ENCODE results near the gene PRKCD.

DNA sequence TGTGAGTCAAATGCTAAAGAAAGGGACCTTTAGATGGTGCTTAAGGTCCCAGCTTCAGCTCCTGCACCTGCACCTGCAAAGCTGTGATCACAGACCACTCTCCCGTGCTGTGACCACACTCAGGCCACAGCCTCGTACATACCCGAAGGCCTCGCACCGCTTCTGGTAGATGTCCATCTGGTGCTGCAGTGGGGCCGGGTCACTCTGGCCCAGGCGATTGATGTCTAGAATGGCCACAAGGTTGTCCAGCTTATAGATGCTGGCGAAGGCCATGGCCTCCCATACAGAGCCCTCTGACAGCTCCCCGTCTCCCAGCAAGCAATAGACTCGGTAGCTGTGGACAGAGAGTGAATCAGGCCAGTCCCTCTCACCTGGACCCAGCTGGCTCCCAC is 73.8 kb downstream of the PRKCD start:
- TF ChIP-seq, protein P1, sequence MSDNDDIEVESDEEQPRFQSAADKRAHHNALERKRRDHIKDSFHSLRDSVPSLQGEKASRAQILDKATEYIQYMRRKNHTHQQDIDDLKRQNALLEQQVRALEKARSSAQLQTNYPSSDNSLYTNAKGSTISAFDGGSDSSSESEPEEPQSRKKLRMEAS (IDR thresholded peaks at IDR 0.05; ENCODE audit: low read depth, low read length) = no peak
- TF ChIP-seq, protein P2, sequence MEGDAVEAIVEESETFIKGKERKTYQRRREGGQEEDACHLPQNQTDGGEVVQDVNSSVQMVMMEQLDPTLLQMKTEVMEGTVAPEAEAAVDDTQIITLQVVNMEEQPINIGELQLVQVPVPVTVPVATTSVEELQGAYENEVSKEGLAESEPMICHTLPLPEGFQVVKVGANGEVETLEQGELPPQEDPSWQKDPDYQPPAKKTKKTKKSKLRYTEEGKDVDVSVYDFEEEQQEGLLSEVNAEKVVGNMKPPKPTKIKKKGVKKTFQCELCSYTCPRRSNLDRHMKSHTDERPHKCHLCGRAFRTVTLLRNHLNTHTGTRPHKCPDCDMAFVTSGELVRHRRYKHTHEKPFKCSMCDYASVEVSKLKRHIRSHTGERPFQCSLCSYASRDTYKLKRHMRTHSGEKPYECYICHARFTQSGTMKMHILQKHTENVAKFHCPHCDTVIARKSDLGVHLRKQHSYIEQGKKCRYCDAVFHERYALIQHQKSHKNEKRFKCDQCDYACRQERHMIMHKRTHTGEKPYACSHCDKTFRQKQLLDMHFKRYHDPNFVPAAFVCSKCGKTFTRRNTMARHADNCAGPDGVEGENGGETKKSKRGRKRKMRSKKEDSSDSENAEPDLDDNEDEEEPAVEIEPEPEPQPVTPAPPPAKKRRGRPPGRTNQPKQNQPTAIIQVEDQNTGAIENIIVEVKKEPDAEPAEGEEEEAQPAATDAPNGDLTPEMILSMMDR (IDR thresholded peaks at IDR 0.05; ENCODE audit: low read depth, low read length) = no peak
- no peak for TF ChIP-seq POLR2A (IDR thresholded peaks at IDR 0.05; ENCODE audit: extremely low read depth, insufficient read length)

Measured in NB4 (cell line).